K562 (cell line): Measurements from ENCODE around the gene IGFALS. TPM values are rescaled to one million over a fixed set of nuclear protein-coding genes. Genes with fewer than 3 reads are reported as not detected.

Source experiments
- ATAC-seq: fragments of 200-7000 bp; cut with Tn5 transposase; 3 replicates; pipeline ENCODE4 v1.9.1; 2020; ENCODE audit warnings: moderate library complexity
- BruUV-seq: library from RNA; stranded (reverse); fragments of 400-500 nt; replicated peaks from 2 replicates; lab custom pipeline; 2021; lab: Mats Ljungman, UMichigan
- CTCF ChIA-PET: fragments of 300-600 bp; formaldehyde crosslinking; extraction: SDS; loops from one replicate; lab custom pipeline; 2021; ENCODE audit warnings: low intra/inter-chr PET ratio; lab: Yijun Ruan, JAX
- POLR2A ChIA-PET: fragments of 300-600, 350-650 bp; sonication (Branson Sonifier 250); formaldehyde crosslinking; extraction: SDS; loops from one replicate; lab custom pipeline; 2021; ENCODE audit warnings: antibody characterized with exemption, inconsistent platforms; lab: Yijun Ruan, JAX
- DNase-seq, 4 experiments: peaks; one replicate each; pipeline versions ENCODE4 v3.0.0 to v3.0.0-alpha.2; 2011 to 2018; ENCODE audit warnings: low spot score in 3 of 4, mixed read lengths in 3 of 4; ENCODE audit errors: extremely low read depth in 1 of 4
- FAIRE-seq: peaks from 2 replicates; lab custom pipeline; 2011; peaks lifted over from hg19 to GRCh38; lab: Jason Lieb, UNC
- H2AFZ ChIP-seq: 2 replicates; pipeline ENCODE4 v1.6.0; 2011; ENCODE audit warnings: low read depth, low read length, control low read depth, inconsistent platforms
- H3K27ac ChIP-seq: fragments of 200-600 bp; 3 replicates; pipeline ENCODE4 v1.8.0; 2011; ENCODE audit warnings: low read depth, mild to moderate bottlenecking, control low read depth, inconsistent platforms, low read length, moderate library complexity, mixed read lengths; ENCODE audit errors: extremely low read depth
- H3K27me3 ChIP-seq, 2 experiments: fragments of 300-600 bp in 1 of 2; 2 replicates in 1 of 2; 3 replicates in 1 of 2; pipeline versions ENCODE4 v1.6.0 to v1.8.0; 2011; ENCODE audit warnings: inconsistent platforms in 2 of 2, low read length in 2 of 2, mild to moderate bottlenecking in 1 of 2, mixed read lengths in 1 of 2, moderate library complexity in 1 of 2; ENCODE audit not compliant: control insufficient read depth in 2 of 2, insufficient read depth in 2 of 2
- H3K36me3 ChIP-seq: fragments of 300-600 bp; 3 replicates; pipeline ENCODE4 v1.8.0; 2011; ENCODE audit warnings: mild to moderate bottlenecking, low read length, inconsistent platforms; ENCODE audit not compliant: control insufficient read depth, insufficient read depth
- H3K4me1 ChIP-seq, 2 experiments: fragments of 200-600 bp in 1 of 2; replicated peaks in 1 of 2; 2 replicates in 1 of 2; 3 replicates in 1 of 2; pipeline versions ENCODE4 v1.5.1 to v1.8.0; 2011; ENCODE audit warnings: inconsistent platforms in 2 of 2, low read length in 2 of 2, mild to moderate bottlenecking in 1 of 2, mixed read lengths in 1 of 2, moderate library complexity in 1 of 2; ENCODE audit not compliant: control insufficient read depth in 2 of 2, insufficient read depth in 2 of 2
- H3K4me2 ChIP-seq: 2 replicates; pipeline ENCODE4 v1.6.1; 2011; ENCODE audit warnings: low read length, control low read depth, inconsistent platforms, mixed read lengths; ENCODE audit not compliant: insufficient read depth
- H3K4me3 ChIP-seq: fragments of 200-600 bp; sonication (generic), shearing (Covaris generic); 2 replicates; pipeline ENCODE4 v1.5.1; 2016; ENCODE audit warnings: control low read depth, inconsistent platforms
- H3K79me2 ChIP-seq: fragments of 200-600 bp; 3 replicates; pipeline ENCODE4 v1.8.0; 2011; ENCODE audit warnings: low read length, inconsistent platforms; ENCODE audit not compliant: control insufficient read depth, insufficient read depth
- H3K9ac ChIP-seq, 2 experiments: 2 replicates each; pipeline versions ENCODE4 v1.6.0 to v1.6.1; 2011; ENCODE audit warnings: low read depth in 2 of 2, low read length in 2 of 2, control low read depth in 1 of 2, inconsistent platforms in 1 of 2, mild to moderate bottlenecking in 1 of 2, mixed read lengths in 1 of 2; ENCODE audit not compliant: insufficient read depth in 1 of 2
- H3K9me1 ChIP-seq: one replicate; pipeline ENCODE4 v1.6.0; 2011; ENCODE audit warnings: inconsistent platforms, mild to moderate bottlenecking, low read length, moderate library complexity; ENCODE audit not compliant: control insufficient read depth, insufficient read depth
- H3K9me3 ChIP-seq: replicated peaks from 2 replicates; pipeline ENCODE4 v1.5.1; 2011; ENCODE audit warnings: low read depth, low read length, inconsistent platforms; ENCODE audit not compliant: control insufficient read depth, insufficient read depth
- H4K20me1 ChIP-seq: replicated peaks from 2 replicates; pipeline ENCODE4 v1.6.1; 2011; ENCODE audit warnings: low read length, inconsistent platforms, mixed read lengths; ENCODE audit not compliant: control insufficient read depth, insufficient read depth
- E2F6 ChIP-seq, 2 experiments: IDR thresholded peaks; 2 replicates each; pipeline ENCODE4 v1.6.1; 2011; ENCODE audit warnings: borderline replicate concordance in 1 of 2, control low read depth in 1 of 2, low read depth in 1 of 2, low read length in 1 of 2, mild to moderate bottlenecking in 1 of 2, mixed read lengths in 1 of 2, moderate library complexity in 1 of 2; ENCODE audit not compliant: insufficient read depth in 1 of 2, insufficient read length in 1 of 2, poor library complexity in 1 of 2, severe bottlenecking in 1 of 2; ENCODE audit errors: extremely low read depth in 1 of 2
- MNT ChIP-seq, 2 experiments: fragments of 450-650 bp; conservative IDR thresholded peaks; 2 replicates each; pipeline ENCODE4 v1.6.1; 2017; ENCODE audit warnings: mild to moderate bottlenecking in 2 of 2, moderate library complexity in 2 of 2
- NRF1 ChIP-seq, 2 experiments: fragments of 450-650 bp; IDR thresholded peaks in 1 of 2; conservative IDR thresholded peaks in 1 of 2; 2 replicates each; pipeline ENCODE4 v1.6.1; 2014; ENCODE audit warnings: mild to moderate bottlenecking in 2 of 2
- SPI1 ChIP-seq: IDR thresholded peaks from 2 replicates; pipeline ENCODE4 v1.6.1; 2011; ENCODE audit warnings: low read depth, low read length, control low read depth, borderline replicate concordance
- WGBS: fragments of 100-300 bp; shearing (Covaris generic); methylation state at CpG from one replicate; pipeline ENCODE4 v1.1.6; 2016; ENCODE audit warnings: low coverage, mixed read lengths; ENCODE audit not compliant: insufficient coverage; ENCODE audit errors: missing lambda C conversion rate; 5-methylcytosine and 5-hydroxymethylcytosine counted together
- in situ Hi-C: fragments of 300-500 bp; cut with MboI; formaldehyde crosslinking; loops from 4 replicates; pipeline ENCODE4 v1.15.0; 2018; ENCODE audit warnings: inconsistent platforms, mixed read lengths
- intact Hi-C: fragments of 100-400 bp; cut with micrococcal nuclease; formaldehyde crosslinking; loops from 2 replicates; pipeline ENCODE4 v1.14.2; 2022
- polyA plus RNA-seq, 8 experiments: library from polyadenylated mRNA; depleted of rRNA in 4 of 8; stranded (reverse) in 5 of 8; unstranded in 3 of 8; fragments of >200 nt; fragmentation: Nextera tagmentation in 2 of 8; fragmentation: Illumina TruSeq in 1 of 8; extraction: Ambion mirVana in 2 of 8; extraction: Trizol in 1 of 8; gene quantifications; 2 replicates each; pipeline versions ENCODE4 v1.2.1 to v1.2.3, GENCODE V29; 2011 to 2014; ENCODE audit warnings: inconsistent platforms in 1 of 8, missing spikeins in 1 of 8
- total RNA-seq, 7 experiments: library from RNA; depleted of rRNA in 6 of 7; stranded (reverse); fragments of >200 nt in 6 of 7; fragmentation: Illumina TruSeq in 2 of 7; extraction: Trizol in 2 of 7; gene quantifications; 2 replicates each; pipeline versions ENCODE4 v1.2.1 to v1.2.3, GENCODE V29; 2011 to 2021; ENCODE audit warnings: low replicate concordance in 1 of 7
- TF ChIP-seq, protein P1 (sequence below), 3 experiments: IDR thresholded peaks in 2 of 3; conservative IDR thresholded peaks in 1 of 3; 2 replicates each; pipeline ENCODE4 v1.5.1; 2011 to 2012; ENCODE audit warnings: low read length in 3 of 3, mild to moderate bottlenecking in 3 of 3, control low read depth in 2 of 3, improper control_type of control experiment in 1 of 3, inconsistent platforms in 1 of 3, low read depth in 1 of 3, mixed read lengths in 1 of 3, moderate library complexity in 1 of 3; ENCODE audit not compliant: insufficient read depth in 2 of 3

The IGFALS gene
- total and polyA plus RNA-seq, 9 of the 15 experiments (the other 6 are each of a cell fraction or from before 2014, with no cell fraction given): not detected

GRCh38 chr16:1809281-1809801, 15.8 kb upstream of the IGFALS start:
- intact Hi-C loops: no loop called here
- Histone ChIP-seq H4K20me1 (no peaks in the 10 kb centered on the region; the same call in 1 of the 2 replicates), H3K9me3 (no peaks in the 10 kb centered on the region), H3K79me2 (no peaks in the 10 kb centered on the region), H3K27ac (no peak overlapping the region), H3K4me2 (no peak overlapping the region), H3K9ac (0 out of 4 replicates have a peak overlapping the region, but pooled peaks of 1 of the 2 experiments have one; percentile 17), H3K27me3 (no peaks in the 10 kb centered on the region), H3K4me1 (peaks cover 0 to 20% of the 10 kb centered on the region in 2 experiments; a peak in 3 of 5 replicates), H2AFZ (no peak overlapping the region), H3K36me3 (peaks cover 3% of the 10 kb centered on the region; the same call in 1 of the 3 replicates), H3K9me1 (no peaks in the 10 kb centered on the region), H3K4me3 (no peak overlapping the region)
- TF ChIP-seq SPI1 (no peak), MNT (conservative IDR thresholded peaks at IDR 0.05) (0 out of 4 replicates have a peak, but pooled peaks of 1 of the 2 experiments have one; percentile 31), NRF1 (conservative IDR thresholded peaks at IDR 0.05 in 1 of 2, IDR thresholded peaks at IDR 0.05 in 1 of 2) (0 out of 4 replicates have a peak, but pooled peaks of 1 of the 2 experiments have one; percentile 12), E2F6 (IDR thresholded peaks at IDR 0.05; ENCODE audit: borderline replicate concordance in 1 of 2, extremely low read depth in 1 of 2, insufficient read depth in 1 of 2, insufficient read length in 1 of 2, low read depth in 1 of 2, low read length in 1 of 2, poor library complexity in 1 of 2, severe bottlenecking in 1 of 2) (peak in 1 of 2 experiments; percentile 17)
- TF ChIP-seq, protein P1, sequence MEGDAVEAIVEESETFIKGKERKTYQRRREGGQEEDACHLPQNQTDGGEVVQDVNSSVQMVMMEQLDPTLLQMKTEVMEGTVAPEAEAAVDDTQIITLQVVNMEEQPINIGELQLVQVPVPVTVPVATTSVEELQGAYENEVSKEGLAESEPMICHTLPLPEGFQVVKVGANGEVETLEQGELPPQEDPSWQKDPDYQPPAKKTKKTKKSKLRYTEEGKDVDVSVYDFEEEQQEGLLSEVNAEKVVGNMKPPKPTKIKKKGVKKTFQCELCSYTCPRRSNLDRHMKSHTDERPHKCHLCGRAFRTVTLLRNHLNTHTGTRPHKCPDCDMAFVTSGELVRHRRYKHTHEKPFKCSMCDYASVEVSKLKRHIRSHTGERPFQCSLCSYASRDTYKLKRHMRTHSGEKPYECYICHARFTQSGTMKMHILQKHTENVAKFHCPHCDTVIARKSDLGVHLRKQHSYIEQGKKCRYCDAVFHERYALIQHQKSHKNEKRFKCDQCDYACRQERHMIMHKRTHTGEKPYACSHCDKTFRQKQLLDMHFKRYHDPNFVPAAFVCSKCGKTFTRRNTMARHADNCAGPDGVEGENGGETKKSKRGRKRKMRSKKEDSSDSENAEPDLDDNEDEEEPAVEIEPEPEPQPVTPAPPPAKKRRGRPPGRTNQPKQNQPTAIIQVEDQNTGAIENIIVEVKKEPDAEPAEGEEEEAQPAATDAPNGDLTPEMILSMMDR (IDR thresholded peaks at IDR 0.05 in 2 of 3, conservative IDR thresholded peaks at IDR 0.05 in 1 of 3; ENCODE audit: insufficient read depth in 2 of 3, low read depth in 1 of 3, low read length in 3 of 3): peak in 2 of 3 experiments; percentile 21 to 39; a peak in 3 of 6 replicates
- ChIA-PET CTCF (no interaction called here), POLR2A (no interaction called here)
- BruUV-seq: no TSS peak
- peak; percentile 40 to 71 (median 56) for DNase-seq
- ATAC-seq: peak; percentile 95
- WGBS: 53% methylated on average over 15 of the region's 28 CpGs
- no peak for FAIRE-seq
- in situ Hi-C loops: no loop called here
